WERI-Rb-1 (cell line): Measurements from ENCODE around the gene RSPRY1.
"Not testable (repeated sequence)": the region's sequence is repeated elsewhere in the genome, so short reads cannot be mapped to it uniquely, and the experiment has no call there.

Experiments
- DNase-seq: peaks from one replicate; pipeline ENCODE4 v3.0.0-alpha.2; 2020
- H3K27ac ChIP-seq: fragments of 250-450 bp; sonication (Bioruptor Pico); 2 replicates; pipeline ENCODE4 v1.5.1; 2020; ENCODE audit warnings: mild to moderate bottlenecking, moderate library complexity
- H3K27me3 ChIP-seq: fragments of 250-450 bp; sonication (Bioruptor Pico); 2 replicates; pipeline ENCODE4 v1.5.1; 2021; ENCODE audit warnings: mild to moderate bottlenecking, low read depth, moderate library complexity; ENCODE audit not compliant: insufficient read depth, severe bottlenecking
- H3K36me3 ChIP-seq: fragments of 250-450 bp; sonication (Bioruptor Pico); 2 replicates; pipeline ENCODE4 v1.5.1; 2020; ENCODE audit warnings: mild to moderate bottlenecking, moderate library complexity
- H3K4me3 ChIP-seq: 2 replicates; pipeline ENCODE4 v1.5.1; 2011; ENCODE audit warnings: low read depth, mild to moderate bottlenecking, control low read depth, low read length
- H3K9me3 ChIP-seq: fragments of 250-450 bp; sonication (Bioruptor Pico); 2 replicates; pipeline ENCODE4 v1.5.1; 2021; ENCODE audit warnings: mild to moderate bottlenecking, moderate library complexity; ENCODE audit not compliant: severe bottlenecking
- TF ChIP-seq, protein P1 (sequence below): IDR thresholded peaks from 2 replicates; pipeline ENCODE4 v1.5.1; 2011; ENCODE audit warnings: low read depth, mild to moderate bottlenecking, control low read depth, inconsistent platforms, low read length

The RSPRY1 gene

GRCh38 chr16:57196753-57197152 is 10.6 kb downstream of the RSPRY1 start:
- peaks cover 4% of the 10 kb centered on the region for H3K36me3 ChIP-seq
- TF ChIP-seq, protein P1, sequence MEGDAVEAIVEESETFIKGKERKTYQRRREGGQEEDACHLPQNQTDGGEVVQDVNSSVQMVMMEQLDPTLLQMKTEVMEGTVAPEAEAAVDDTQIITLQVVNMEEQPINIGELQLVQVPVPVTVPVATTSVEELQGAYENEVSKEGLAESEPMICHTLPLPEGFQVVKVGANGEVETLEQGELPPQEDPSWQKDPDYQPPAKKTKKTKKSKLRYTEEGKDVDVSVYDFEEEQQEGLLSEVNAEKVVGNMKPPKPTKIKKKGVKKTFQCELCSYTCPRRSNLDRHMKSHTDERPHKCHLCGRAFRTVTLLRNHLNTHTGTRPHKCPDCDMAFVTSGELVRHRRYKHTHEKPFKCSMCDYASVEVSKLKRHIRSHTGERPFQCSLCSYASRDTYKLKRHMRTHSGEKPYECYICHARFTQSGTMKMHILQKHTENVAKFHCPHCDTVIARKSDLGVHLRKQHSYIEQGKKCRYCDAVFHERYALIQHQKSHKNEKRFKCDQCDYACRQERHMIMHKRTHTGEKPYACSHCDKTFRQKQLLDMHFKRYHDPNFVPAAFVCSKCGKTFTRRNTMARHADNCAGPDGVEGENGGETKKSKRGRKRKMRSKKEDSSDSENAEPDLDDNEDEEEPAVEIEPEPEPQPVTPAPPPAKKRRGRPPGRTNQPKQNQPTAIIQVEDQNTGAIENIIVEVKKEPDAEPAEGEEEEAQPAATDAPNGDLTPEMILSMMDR: no peak
- H3K4me3 ChIP-seq: no peak overlapping the region
- H3K27ac ChIP-seq: no peak overlapping the region
- DNase-seq: no peak
- no peaks in the 10 kb centered on the region for H3K9me3 ChIP-seq
- no peaks in the 10 kb centered on the region for H3K27me3 ChIP-seq

DNA sequence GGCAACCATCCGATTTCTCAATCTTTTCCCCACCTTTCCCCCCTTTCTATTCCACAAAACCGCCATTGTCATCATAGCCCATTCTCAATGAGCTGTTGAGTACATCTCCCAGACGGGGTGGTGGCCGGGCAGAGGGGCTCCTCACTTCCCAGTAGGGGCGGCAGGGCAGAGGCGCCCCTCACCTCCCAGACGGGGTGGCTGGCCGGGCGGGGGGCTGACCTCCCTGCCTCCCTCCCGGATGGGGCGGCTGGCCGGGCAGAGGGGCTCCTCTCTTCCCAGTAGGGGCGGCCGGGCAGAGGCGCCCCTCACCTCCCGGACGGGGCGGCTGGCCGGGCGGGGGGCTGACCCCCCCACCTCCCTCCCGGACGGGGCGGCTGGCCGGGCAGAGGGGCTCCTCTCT is 14.2 kb downstream of the RSPRY1 start:
- DNase-seq, H3K27me3 ChIP-seq, H3K9me3 ChIP-seq, H3K27ac ChIP-seq, H3K4me3 ChIP-seq: not testable (repeated sequence)
- H3K36me3 ChIP-seq: peaks cover 16% of the 10 kb centered on the region

DNA sequence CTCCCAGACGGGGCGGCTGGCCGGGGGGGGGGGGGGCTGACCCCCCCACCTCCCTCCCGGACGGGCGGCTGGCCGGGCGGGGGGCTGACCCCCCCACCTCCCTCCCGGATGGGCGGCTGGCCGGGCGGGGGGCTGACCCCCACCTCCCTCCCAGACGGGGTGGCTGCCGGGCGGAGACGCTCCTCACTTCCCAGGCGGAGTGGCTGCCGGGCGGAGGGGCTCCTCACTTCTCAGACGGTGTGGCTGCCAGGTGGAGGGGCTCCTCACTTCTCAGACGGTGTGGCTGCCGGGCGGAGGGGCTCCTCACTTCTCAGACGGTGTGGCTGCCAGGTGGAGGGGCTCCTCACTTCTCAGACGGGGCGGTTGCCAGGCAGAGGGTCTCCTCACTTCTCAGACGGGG is 14.8 kb downstream of the RSPRY1 start:
- H3K9me3 ChIP-seq, H3K27ac ChIP-seq, H3K27me3 ChIP-seq, DNase-seq, H3K4me3 ChIP-seq: not testable (repeated sequence)
- peaks cover 22% of the 10 kb centered on the region for H3K36me3 ChIP-seq

GRCh38 chr16:57202095-57202886 is 16.2 kb downstream of the RSPRY1 start:
- Histone ChIP-seq H3K36me3 (peaks cover 34% of the 10 kb centered on the region), H3K27ac (no peak overlapping the region), H3K9me3 (no peaks in the 10 kb centered on the region), H3K4me3 (no peak overlapping the region), H3K27me3 (no peaks in the 10 kb centered on the region)
- no peak for DNase-seq
- TF ChIP-seq, protein P1: no peak

- Histone ChIP-seq H3K27me3 (no peaks in the 10 kb centered on the region), H3K27ac (no peak overlapping the region), H3K36me3 (peaks cover 40% of the 10 kb centered on the region), H3K9me3 (no peaks in the 10 kb centered on the region), H3K4me3 (no peak overlapping the region)
- DNase-seq: no peak
- TF ChIP-seq, protein P1: no peak
Observed at GRCh38 chr16:57203451-57203850, 17.3 kb downstream of the RSPRY1 start.

DNA sequence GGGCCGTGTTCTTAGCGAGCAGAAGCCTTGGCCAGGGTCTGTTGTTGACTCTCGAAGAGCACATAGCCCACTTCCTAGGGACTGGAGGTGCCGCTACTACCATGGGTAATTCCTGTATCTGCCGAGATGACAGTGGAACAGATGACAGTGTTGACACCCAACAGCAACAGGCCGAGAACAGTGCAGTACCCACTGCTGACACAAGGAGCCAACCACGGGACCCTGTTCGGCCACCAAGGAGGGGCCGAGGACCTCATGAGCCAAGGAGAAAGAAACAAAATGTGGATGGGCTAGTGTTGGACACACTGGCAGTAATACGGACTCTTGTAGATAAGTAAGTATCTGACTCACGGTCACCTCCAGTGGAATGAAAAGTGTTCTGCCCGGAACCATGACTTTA is 18.5 kb downstream of the RSPRY1 start:
- H3K27me3 ChIP-seq: no peaks in the 10 kb centered on the region
- DNase-seq: peak; percentile 11
- H3K27ac ChIP-seq: no peak overlapping the region
- no peak overlapping the region for H3K4me3 ChIP-seq
- TF ChIP-seq, protein P1: peak; percentile 31
- no peaks in the 10 kb centered on the region for H3K9me3 ChIP-seq
- peaks cover 48% of the 10 kb centered on the region for H3K36me3 ChIP-seq

DNA sequence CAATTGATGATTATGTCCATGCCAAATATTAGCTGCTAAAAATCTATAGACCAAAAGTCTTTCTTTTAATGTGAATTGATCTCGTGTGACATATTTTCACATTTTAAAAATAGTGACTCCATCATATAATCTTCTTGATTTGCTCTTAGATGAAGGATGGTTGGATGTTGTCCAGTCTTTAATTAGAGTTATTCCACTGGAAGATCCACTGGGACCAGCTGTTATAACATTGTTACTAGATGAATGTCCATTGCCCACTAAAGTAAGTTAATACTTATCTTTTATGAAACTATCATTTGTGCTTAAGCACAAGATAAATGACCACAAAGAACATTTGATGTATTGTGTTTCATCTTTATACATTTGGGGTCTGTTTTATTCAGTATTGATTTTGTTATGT is 22.8 kb downstream of the RSPRY1 start:
- TF ChIP-seq, protein P1: no peak
- Histone ChIP-seq H3K27me3 (no peaks in the 10 kb centered on the region), H3K9me3 (no peaks in the 10 kb centered on the region), H3K27ac (no peak overlapping the region), H3K36me3 (peaks cover 84% of the 10 kb centered on the region), H3K4me3 (no peak overlapping the region)
- no peak for DNase-seq
